Upper lobe of left lung (tissue), 6 donors: ENCODE results near the gene RPP14. TPM values are rescaled to one million over a fixed set of nuclear protein-coding genes. Genes with fewer than 3 reads are reported as not detected.
"Not testable (repeated sequence)": the region's sequence is repeated elsewhere in the genome, so short reads cannot be mapped to it uniquely, and the experiment has no call there.

Experiments
- ATAC-seq, 2 donors: fragments of 200-7000 bp; cut with Tn5 transposase; one replicate each; pipeline ENCODE4 v1.9.1; 2022; ENCODE audit warnings: mild to moderate bottlenecking in 2 of 2, moderate library complexity in 2 of 2; ENCODE audit not compliant: low FRiP score in 2 of 2
- DNase-seq, 2 donors: peaks; one replicate each; pipeline ENCODE4 v3.0.0-alpha.2; 2019 to 2020
- H3K27ac ChIP-seq, 4 donors: fragments of 200-600 bp; sonication (generic); one replicate each; pipeline ENCODE4 v1.5.1; 2016 to 2019
- H3K27me3 ChIP-seq, 4 donors: fragments of 200-600 bp; sonication (generic); one replicate each; pipeline ENCODE4 v1.5.1; 2017 to 2019
- H3K36me3 ChIP-seq, 4 donors: fragments of 200-600 bp; sonication (generic); one replicate each; pipeline ENCODE4 v1.5.1; 2016 to 2019
- H3K4me1 ChIP-seq, 4 donors: fragments of 200-600 bp; sonication (generic); one replicate each; pipeline ENCODE4 v1.5.1; 2018 to 2019
- H3K4me3 ChIP-seq, 4 donors: fragments of 200-600 bp; sonication (generic); one replicate each; pipeline ENCODE4 v1.5.1; 2017 to 2019; ENCODE audit warnings: mild to moderate bottlenecking in 2 of 4, moderate library complexity in 1 of 4
- H3K9me3 ChIP-seq, 4 donors: fragments of 200-600 bp; sonication (generic); one replicate each; pipeline ENCODE4 v1.5.1; 2018 to 2019
- EP300 ChIP-seq, 4 donors: sonication (generic); formaldehyde crosslinking; IDR thresholded peaks; one replicate each; pipeline ENCODE4 v1.5.1; 2017; ENCODE audit warnings: antibody characterized with exemption in 4 of 4, control low read depth in 2 of 4
- POLR2A ChIP-seq, 4 donors: fragments of 450-650 bp; IDR thresholded peaks; one replicate each; pipeline ENCODE4 v1.5.1; 2016 to 2017; ENCODE audit warnings: antibody characterized with exemption in 4 of 4, mild to moderate bottlenecking in 2 of 4
- POLR2AphosphoS5 ChIP-seq, 2 donors: sonication (generic); formaldehyde crosslinking; IDR thresholded peaks; one replicate each; pipeline ENCODE4 v1.5.1; 2017; ENCODE audit warnings: antibody characterized with exemption in 2 of 2
- WGBS, 2 donors: methylation state at CpG; one replicate each; pipeline ENCODE4 v1.1.5; 2017 to 2018; 5-methylcytosine and 5-hydroxymethylcytosine counted together
- total RNA-seq, 6 donors: library from RNA; depleted of rRNA in 4 of 6; stranded (reverse); fragments of >200 nt in 4 of 6; gene quantifications; one replicate each; pipeline versions ENCODE4 v1.1.0 to v1.2.1, GENCODE V29; 2016 to 2021
- TF ChIP-seq, protein P1 (sequence below), 6 experiments: fragments of 450-650 bp in 4 of 6; fragments of 200-600 bp in 2 of 6; sonication (generic) in 2 of 6; IDR thresholded peaks; one replicate each; pipeline ENCODE4 v1.5.1; 2016 to 2019; ENCODE audit warnings: antibody characterized with exemption in 6 of 6
- donor health status: DM: no; HTN: no; CAD: no; lungs with moderate emphysema.
- donor health status: DM: no; HTN: yes; CAD: no; lungs with severe emphysema.

Gene RPP14
- total RNA-seq, 6 donors from 2014 or later, result 6.3 to 11.0 (median 9.4) TPM

DNA sequence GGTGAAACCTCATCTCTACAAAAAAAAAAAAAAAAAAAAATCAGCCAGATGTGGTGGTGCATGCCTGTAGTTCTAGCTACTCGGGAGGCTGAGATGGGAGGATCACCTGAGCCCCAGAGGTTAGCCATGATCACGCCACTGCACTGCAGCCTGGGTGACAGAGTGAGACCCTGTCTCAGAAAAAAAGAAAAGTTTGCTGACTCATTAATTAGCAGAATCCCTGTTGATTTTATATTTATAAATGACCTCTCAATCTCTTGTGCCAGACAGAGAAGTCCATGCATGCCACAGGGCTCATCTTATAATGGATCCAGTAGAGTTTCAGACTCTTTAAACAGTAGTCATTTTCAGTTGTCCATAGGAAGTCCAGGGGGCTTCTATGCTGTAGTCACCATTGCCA is 35.6 kb upstream of the RPP14 start:
- DNase-seq, result no peak
- WGBS, 2 donors, result 93 to 95% methylated on average over 2 of the region's 2 CpGs
- H3K4me3 ChIP-seq, result no peak overlapping the region
- no peaks in the 10 kb centered on the region for H3K9me3 ChIP-seq
- no peak for ATAC-seq
- TF ChIP-seq POLR2AphosphoS5 (IDR thresholded peaks at IDR 0.05) (no peak), EP300 (IDR thresholded peaks at IDR 0.05) (no peak), POLR2A (IDR thresholded peaks at IDR 0.05) (no peak)
- TF ChIP-seq, protein P1, sequence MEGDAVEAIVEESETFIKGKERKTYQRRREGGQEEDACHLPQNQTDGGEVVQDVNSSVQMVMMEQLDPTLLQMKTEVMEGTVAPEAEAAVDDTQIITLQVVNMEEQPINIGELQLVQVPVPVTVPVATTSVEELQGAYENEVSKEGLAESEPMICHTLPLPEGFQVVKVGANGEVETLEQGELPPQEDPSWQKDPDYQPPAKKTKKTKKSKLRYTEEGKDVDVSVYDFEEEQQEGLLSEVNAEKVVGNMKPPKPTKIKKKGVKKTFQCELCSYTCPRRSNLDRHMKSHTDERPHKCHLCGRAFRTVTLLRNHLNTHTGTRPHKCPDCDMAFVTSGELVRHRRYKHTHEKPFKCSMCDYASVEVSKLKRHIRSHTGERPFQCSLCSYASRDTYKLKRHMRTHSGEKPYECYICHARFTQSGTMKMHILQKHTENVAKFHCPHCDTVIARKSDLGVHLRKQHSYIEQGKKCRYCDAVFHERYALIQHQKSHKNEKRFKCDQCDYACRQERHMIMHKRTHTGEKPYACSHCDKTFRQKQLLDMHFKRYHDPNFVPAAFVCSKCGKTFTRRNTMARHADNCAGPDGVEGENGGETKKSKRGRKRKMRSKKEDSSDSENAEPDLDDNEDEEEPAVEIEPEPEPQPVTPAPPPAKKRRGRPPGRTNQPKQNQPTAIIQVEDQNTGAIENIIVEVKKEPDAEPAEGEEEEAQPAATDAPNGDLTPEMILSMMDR (IDR thresholded peaks at IDR 0.05), result no peak
- H3K27me3 ChIP-seq, result no peaks in the 10 kb centered on the region
- H3K27ac ChIP-seq, result no peak overlapping the region
- peaks cover 0 to 3% (median 1%) of the 10 kb centered on the region in 4 donors for H3K4me1 ChIP-seq
- peaks cover 0 to 31% (median 5%) of the 10 kb centered on the region in 4 donors for H3K36me3 ChIP-seq

DNA sequence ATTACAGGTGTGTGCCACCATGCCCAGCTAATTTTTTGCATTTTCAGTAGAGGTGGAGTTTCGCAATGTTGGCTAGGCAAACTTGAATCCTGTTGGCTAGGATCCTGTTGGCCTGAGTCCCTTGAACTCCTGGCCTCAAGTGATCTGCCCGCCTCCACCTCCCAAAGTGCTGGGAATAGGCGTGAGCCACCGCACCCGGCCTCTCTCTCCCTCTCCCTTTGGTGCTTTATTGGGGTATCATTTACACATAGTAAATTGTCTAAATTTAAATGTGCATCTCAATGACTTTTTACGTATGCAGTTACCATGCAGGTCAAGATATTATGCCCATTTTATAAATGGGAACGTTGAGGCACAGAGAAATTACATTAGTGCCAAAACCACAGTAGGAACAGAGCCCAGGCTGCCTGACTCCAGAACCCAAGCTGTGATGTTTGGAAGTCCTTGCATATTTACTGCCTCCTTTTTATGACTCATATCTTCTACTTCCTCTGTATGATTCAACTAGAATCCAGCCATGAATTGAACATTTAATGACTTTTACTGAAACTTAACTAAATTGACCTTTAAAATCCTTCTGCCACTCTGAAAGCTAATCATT is 34.0 kb upstream of the RPP14 start:
- no peak for TF ChIP-seq EP300 (IDR thresholded peaks at IDR 0.05)
- no peak for TF ChIP-seq POLR2A (IDR thresholded peaks at IDR 0.05)
- TF ChIP-seq, protein P1 (IDR thresholded peaks at IDR 0.05), result no peak
- no peak for TF ChIP-seq POLR2AphosphoS5 (IDR thresholded peaks at IDR 0.05)
- Histone ChIP-seq H3K4me3 (no peak overlapping the region), H3K27ac (peak overlapping the region in 1 of 4 donors; percentile 25), H3K27me3 (no peaks in the 10 kb centered on the region), H3K9me3 (no peaks in the 10 kb centered on the region), H3K4me1 (peaks cover 0 to 3% (median 1%) of the 10 kb centered on the region in 4 donors), H3K36me3 (peaks cover 0 to 35% (median 5%) of the 10 kb centered on the region in 4 donors)
- 80 to 84% methylated on average over 7 of the region's 7 CpGs for WGBS, 2 donors
- ATAC-seq (peak in 1 of 2 donors; percentile 75), DNase-seq (no peak)

DNA sequence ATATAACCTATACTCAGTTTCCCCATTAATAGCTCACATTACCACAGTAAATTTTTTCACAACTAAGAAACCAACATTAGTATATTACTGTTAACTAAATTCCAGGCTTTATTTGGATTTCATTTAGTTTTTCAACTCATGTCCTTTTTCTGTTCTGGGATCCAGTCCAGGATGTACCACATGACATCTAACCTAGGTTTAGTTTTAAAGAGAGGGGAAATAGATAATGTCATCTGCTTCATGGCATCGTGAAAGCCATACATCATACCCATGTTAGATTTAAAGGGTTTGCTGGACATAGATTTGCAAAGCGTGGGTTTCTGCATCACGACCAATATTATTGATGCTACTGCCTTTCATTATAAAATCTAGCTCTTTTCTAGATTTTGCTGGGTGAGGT is 33.2 kb upstream of the RPP14 start:
- DNase-seq (no peak), ATAC-seq (no peak)
- no peaks in the 10 kb centered on the region for H3K9me3 ChIP-seq
- peaks cover 0 to 26% (median 5%) of the 10 kb centered on the region in 4 donors for H3K36me3 ChIP-seq
- 83 to 85% methylated on average over 3 of the region's 3 CpGs for WGBS, 2 donors
- H3K27ac ChIP-seq, result no peak overlapping the region
- TF ChIP-seq, protein P1 (IDR thresholded peaks at IDR 0.05), result no peak
- TF ChIP-seq POLR2AphosphoS5 (IDR thresholded peaks at IDR 0.05) (no peak), EP300 (IDR thresholded peaks at IDR 0.05) (no peak), POLR2A (IDR thresholded peaks at IDR 0.05) (no peak)
- peaks cover 0 to 3% (median 1%) of the 10 kb centered on the region in 4 donors for H3K4me1 ChIP-seq
- H3K27me3 ChIP-seq, result no peaks in the 10 kb centered on the region
- no peak overlapping the region for H3K4me3 ChIP-seq

DNA sequence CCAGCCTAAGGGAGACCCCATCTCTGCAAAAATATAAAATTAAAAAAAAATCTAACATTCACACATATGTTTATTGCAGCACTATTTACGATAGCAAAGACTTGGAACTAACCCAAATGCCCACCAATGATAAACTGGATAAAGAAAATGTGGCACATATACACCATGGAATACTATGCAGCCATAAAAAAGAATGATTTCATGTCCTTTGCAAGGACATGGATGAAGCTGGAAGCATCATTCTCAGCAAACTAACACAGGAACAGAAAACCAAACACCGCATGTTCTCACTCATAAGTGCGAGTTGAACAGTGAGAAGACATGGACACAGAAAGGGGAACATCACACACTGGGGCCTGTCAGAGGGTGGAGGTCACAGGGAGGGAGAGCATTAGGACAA is 32.7 kb upstream of the RPP14 start:
- not testable (repeated sequence) for H3K27me3 ChIP-seq, DNase-seq, H3K9me3 ChIP-seq, ATAC-seq, H3K4me1 ChIP-seq, H3K4me3 ChIP-seq
- 94 to 97% methylated on average over 3 of the region's 3 CpGs for WGBS, 2 donors
- H3K36me3 ChIP-seq, result peaks cover 0 to 26% (median 5%) of the 10 kb centered on the region in 4 donors
- H3K27ac ChIP-seq, result peak overlapping the region in 1 of 4 donors; percentile 12

- Histone ChIP-seq H3K27ac (peak overlapping the region in 2 of 4 donors; percentile 12 to 40), H3K36me3 (peaks cover 0 to 26% (median 5%) of the 10 kb centered on the region in 4 donors), H3K27me3 (no peaks in the 10 kb centered on the region), H3K9me3 (no peaks in the 10 kb centered on the region), H3K4me3 (no peak overlapping the region), H3K4me1 (peaks cover 0 to 3% (median 1%) of the 10 kb centered on the region in 4 donors)
- ATAC-seq, result peak in 1 of 2 donors; percentile 35
- no peak for DNase-seq
- TF ChIP-seq, protein P1 (IDR thresholded peaks at IDR 0.05), result no peak
- TF ChIP-seq POLR2A (IDR thresholded peaks at IDR 0.05), result no peak
- no peak for TF ChIP-seq EP300 (IDR thresholded peaks at IDR 0.05)
- no peak for TF ChIP-seq POLR2AphosphoS5 (IDR thresholded peaks at IDR 0.05)
- 43 to 49% methylated on average over 3 of the region's 3 CpGs for WGBS, 2 donors
Measured at GRCh38 chr3:58274027-58274614, 31.9 kb upstream of the RPP14 start.
